Stimulated activated CD8-positive, alpha-beta memory T cell treated with anti-CD3 and anti-CD28 coated beads, Interleukin-12 subunit alpha, Interleukin-12 subunit beta, amount 100 ng/mL, for 4 hours (primary cell): ENCODE data around the gene HDC.

Source experiments
- DNase-seq: peaks from one replicate; pipeline ENCODE4 v3.0.0-alpha.2; 2020; ENCODE audit warnings: low read depth

The HDC gene

GRCh38 chr15:50252556-50252955 is 13.0 kb downstream of the HDC start:
- DNase-seq = no peak

GRCh38 chr15:50251638-50252182 is 13.8 kb downstream of the HDC start:
- DNase-seq = no peak

- no peak for DNase-seq
Observed at GRCh38 chr15:50250760-50251394, 14.6 kb downstream of the HDC start.

- no peak for DNase-seq
Observed at GRCh38 chr15:50249704-50250103, 15.8 kb downstream of the HDC start.

- no peak for DNase-seq
Observed at GRCh38 chr15:50248994-50249582, 16.4 kb downstream of the HDC start.

GRCh38 chr15:50247819-50248655 is 17.5 kb downstream of the HDC start:
- no peak for DNase-seq

- no peak for DNase-seq
Observed at GRCh38 chr15:50246631-50247030, 18.9 kb downstream of the HDC start.

- no peak for DNase-seq
Observed at GRCh38 chr15:50244959-50245624, 20.4 kb downstream of the HDC start.

- no peak for DNase-seq
Observed at GRCh38 chr15:50244153-50244552, 21.4 kb downstream of the HDC start.

- DNase-seq = no peak
Observed at GRCh38 chr15:50241684-50242450, 23.7 kb downstream of the HDC start.

GRCh38 chr15:50238255-50238654 is 27.3 kb downstream of the HDC start:
- no peak for DNase-seq

GRCh38 chr15:50236433-50236832 is 29.1 kb downstream of the HDC start:
- DNase-seq = no peak

GRCh38 chr15:50235794-50236193 is 29.7 kb downstream of the HDC start:
- no peak for DNase-seq

- no peak for DNase-seq
Observed at GRCh38 chr15:50234764-50235163, 30.8 kb downstream of the HDC start.

GRCh38 chr15:50233192-50233736 is 32.3 kb downstream of the HDC start:
- DNase-seq = no peak

- DNase-seq = no peak
Observed at GRCh38 chr15:50232791-50233190, 32.7 kb downstream of the HDC start.

- DNase-seq = no peak
Observed at GRCh38 chr15:50231761-50232160, 33.8 kb downstream of the HDC start.

GRCh38 chr15:50229336-50229735 is 36.2 kb downstream of the HDC start:
- no peak for DNase-seq

- no peak for DNase-seq
Observed at GRCh38 chr15:50228866-50229265, 36.7 kb downstream of the HDC start.

- no peak for DNase-seq
Observed at GRCh38 chr15:50227076-50227475, 38.5 kb downstream of the HDC start.

- DNase-seq = no peak
Observed at GRCh38 chr15:50225938-50226337, 39.6 kb downstream of the HDC start.
